Activated CD8-positive, alpha-beta T cell treated with anti-CD3 and anti-CD28 coated beads, Interleukin-2, amount 10 ng/mL, durations not matched to agents 7 days and 5 days (primary cell): ENCODE measurements around the gene TBC1D10B. TPM values are rescaled to one million over a fixed set of nuclear protein-coding genes. Genes with fewer than 3 reads are reported as not detected.
A peak's percentile ranks its signal among the peaks of the same experiment; 100 is the strongest.

ENCODE experiments used
- ATAC-seq: fragments of 150-1000 bp; cut with Tn5 transposase; one replicate; pipeline ENCODE4 v1.10.0; 2021; ENCODE audit warnings: moderate library complexity
- CTCF ChIA-PET: fragments of 350-600 bp; sonication (Branson Sonifier 250); formaldehyde crosslinking; loops from one replicate; lab custom pipeline; 2021; ENCODE audit warnings: antibody characterized with exemption; lab: Charles Lee
- POLR2A ChIA-PET: fragments of 350-600 bp; sonication (Branson Sonifier 250); formaldehyde crosslinking; loops from one replicate; lab custom pipeline; 2021; ENCODE audit warnings: antibody characterized with exemption; lab: Charles Lee
- DNase-seq: peaks from one replicate; pipeline ENCODE4 v3.0.0-alpha.2; 2020
- H3K27ac Mint-ChIP-seq: one replicate; pipeline ENCODE4 v1.8.0; 2021; ENCODE audit warnings: mild to moderate bottlenecking, mixed read lengths
- H3K27me3 Mint-ChIP-seq: one replicate; pipeline ENCODE4 v1.8.0; 2021; ENCODE audit warnings: low read depth, mixed read lengths
- H3K36me3 Mint-ChIP-seq: one replicate; pipeline ENCODE4 v1.8.0; 2021; ENCODE audit warnings: low read depth, mixed read lengths
- H3K4me1 Mint-ChIP-seq: one replicate; pipeline ENCODE4 v1.8.0; 2021; ENCODE audit warnings: low read depth, mixed read lengths
- H3K4me3 Mint-ChIP-seq: one replicate; pipeline ENCODE4 v1.8.0; 2021; ENCODE audit warnings: mild to moderate bottlenecking, mixed read lengths
- H3K9me3 Mint-ChIP-seq: one replicate; pipeline ENCODE4 v1.8.0; 2022; ENCODE audit warnings: mixed read lengths; ENCODE audit not compliant: insufficient read depth
- total RNA-seq, 2 experiments: library from RNA; stranded (reverse); gene quantifications; one replicate each; pipeline ENCODE4 v1.2.3, GENCODE V29; 2021

TBC1D10B gene
- total RNA-seq, 2 experiments from 2014 or later: 75.4 to 75.7 TPM

GRCh38 chr16:30359871-30360170, 10.5 kb downstream of the TBC1D10B start:
- no peak overlapping the region for H3K4me3 Mint-ChIP-seq
- H3K27me3 Mint-ChIP-seq: no peaks in the 10 kb centered on the region
- ATAC-seq: no peak
- POLR2A ChIA-PET: no interaction called here
- peaks cover 42% of the 10 kb centered on the region for H3K4me1 Mint-ChIP-seq
- H3K9me3 Mint-ChIP-seq: no peaks in the 10 kb centered on the region
- CTCF ChIA-PET: interaction anchor here (0.6 to 1.4 kb wide), 3 partner anchors 49 to 328 kb away, joined by 3 to 4 read pairs (median 4); no protein-coding TSS in a partner anchor
- H3K36me3 Mint-ChIP-seq: peaks cover 64% of the 10 kb centered on the region
- DNase-seq: no peak
- no peak overlapping the region for H3K27ac Mint-ChIP-seq

GRCh38 chr16:30358990-30359870, 11.1 kb downstream of the TBC1D10B start:
- no peaks in the 10 kb centered on the region for H3K27me3 Mint-ChIP-seq
- POLR2A ChIA-PET: no interaction called here

GRCh38 chr16:30358577-30358936, 11.7 kb downstream of the TBC1D10B start:
- Mint-ChIP-seq H3K9me3 (no peaks in the 10 kb centered on the region), H3K27me3 (no peaks in the 10 kb centered on the region), H3K27ac (no peak overlapping the region), H3K36me3 (peaks cover 64% of the 10 kb centered on the region), H3K4me3 (no peak overlapping the region), H3K4me1 (peaks cover 46% of the 10 kb centered on the region)
- ChIA-PET POLR2A (no interaction called here), CTCF (no interaction called here)
- DNase-seq (no peak), ATAC-seq (no peak)

More at GRCh38 chr16:30358990-30359870, 11.1 kb downstream of the TBC1D10B start:
- ATAC-seq (no peak), DNase-seq (no peak)
- H3K27ac Mint-ChIP-seq: no peak overlapping the region
- H3K9me3 Mint-ChIP-seq: no peaks in the 10 kb centered on the region
- peaks cover 63% of the 10 kb centered on the region for H3K36me3 Mint-ChIP-seq
- CTCF ChIA-PET: interaction anchor here (1.1 to 1.4 kb wide), 2 partner anchors 50 to 327 kb away, joined by 3 to 4 read pairs; no protein-coding TSS in a partner anchor
- no peak overlapping the region for H3K4me3 Mint-ChIP-seq
- peaks cover 40% of the 10 kb centered on the region for H3K4me1 Mint-ChIP-seq

DNA sequence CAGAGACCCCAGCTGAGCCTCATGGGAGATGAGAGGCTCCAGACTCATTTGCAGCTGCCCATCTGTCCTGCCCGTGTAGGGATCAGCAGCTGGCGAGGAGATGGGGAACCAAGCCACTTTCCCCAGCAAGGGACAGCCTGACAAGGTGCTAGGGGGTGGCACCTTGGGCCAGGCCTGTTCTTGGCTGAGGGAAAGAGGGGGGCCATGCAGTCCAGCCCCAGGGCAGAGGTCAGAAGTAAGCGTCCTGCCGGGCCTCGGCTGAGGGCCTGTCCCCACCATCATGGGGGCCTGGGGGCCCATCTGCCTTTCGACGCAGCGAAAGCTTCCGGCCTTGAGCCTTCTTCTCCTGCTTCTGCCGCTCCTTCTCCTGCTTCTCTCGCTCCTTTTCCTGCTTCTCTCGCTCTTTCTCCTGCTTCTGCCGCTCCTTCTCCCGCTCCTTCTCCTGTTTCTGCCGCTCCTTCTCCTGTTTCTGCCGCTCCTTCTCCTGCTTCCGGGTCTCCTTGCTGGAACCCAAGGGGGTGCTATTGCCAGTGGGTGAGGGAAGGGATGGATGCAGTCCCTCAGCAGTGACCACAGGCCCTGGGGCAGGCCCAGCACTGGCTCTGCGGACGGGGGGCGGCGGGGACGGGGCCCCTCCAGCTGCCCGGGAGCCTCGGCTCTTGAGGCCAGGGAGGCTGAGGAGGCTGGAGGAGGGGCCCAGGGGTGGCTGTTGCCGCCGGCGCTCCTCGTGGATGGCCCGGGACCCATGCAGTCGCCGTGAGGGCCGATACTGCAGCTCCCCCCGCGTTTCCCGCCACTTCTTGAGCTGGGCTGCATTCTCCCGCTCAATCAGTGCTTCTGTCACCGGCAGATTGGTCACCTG, 12.3 kb downstream of the TBC1D10B start:
- ATAC-seq (no peak), DNase-seq (no peak)
- peaks cover 61% of the 10 kb centered on the region for H3K36me3 Mint-ChIP-seq
- H3K27me3 Mint-ChIP-seq: no peaks in the 10 kb centered on the region
- peaks cover 45% of the 10 kb centered on the region for H3K4me1 Mint-ChIP-seq
- CTCF ChIA-PET: interaction anchor here (0.7 to 0.9 kb wide), 2 partner anchors 13 to 51 kb away, joined by 3 read pairs; no protein-coding TSS in a partner anchor
- no peak overlapping the region for H3K4me3 Mint-ChIP-seq
- H3K27ac Mint-ChIP-seq: no peak overlapping the region
- H3K9me3 Mint-ChIP-seq: no peaks in the 10 kb centered on the region
- POLR2A ChIA-PET: no interaction called here

GRCh38 chr16:30357085-30357714, 13.1 kb downstream of the TBC1D10B start:
- H3K9me3 Mint-ChIP-seq: no peaks in the 10 kb centered on the region
- peak overlapping the region; percentile 89 for H3K27ac Mint-ChIP-seq
- DNase-seq (no peak), ATAC-seq (no peak)
- H3K27me3 Mint-ChIP-seq: no peaks in the 10 kb centered on the region
- peaks cover 63% of the 10 kb centered on the region for H3K36me3 Mint-ChIP-seq
- ChIA-PET CTCF (interaction anchor here (0.7 to 1.2 kb wide), 4 partner anchors 9 to 51 kb away, joined by 3 to 6 read pairs (median 4); no protein-coding TSS in a partner anchor), POLR2A (interaction anchor here (0.6 to 1.2 kb wide), 3 partner anchors 14 to 174 kb away, joined by 3 read pairs; partner anchors contain the start of gene CORO1A)
- H3K4me1 Mint-ChIP-seq: peaks cover 47% of the 10 kb centered on the region
- H3K4me3 Mint-ChIP-seq: no peak overlapping the region

- H3K36me3 Mint-ChIP-seq: peaks cover 67% of the 10 kb centered on the region
- ATAC-seq (no peak), DNase-seq (no peak)
- ChIA-PET CTCF (interaction anchor here (1.1 to 3.3 kb wide), 3 partner anchors 9 to 15 kb away, joined by 4 to 14 read pairs (median 6); partner anchors contain the start of gene TBC1D10B), POLR2A (interaction anchor here (0.6 to 1.6 kb wide), 4 partner anchors 15 to 173 kb away, joined by 3 to 8 read pairs (median 3); partner anchors contain the start of genes CORO1A and SEPTIN1)
- peak overlapping the region; percentile 95 for H3K4me3 Mint-ChIP-seq
- H3K4me1 Mint-ChIP-seq: peaks cover 51% of the 10 kb centered on the region
- H3K27ac Mint-ChIP-seq: peak overlapping the region; percentile 89
- no peaks in the 10 kb centered on the region for H3K27me3 Mint-ChIP-seq
- H3K9me3 Mint-ChIP-seq: no peaks in the 10 kb centered on the region
These were observed 13.8 kb downstream of the TBC1D10B start for GRCh38 chr16:30356401-30357084.

GRCh38 chr16:30355954-30356308, 14.4 kb downstream of the TBC1D10B start:
- Mint-ChIP-seq H3K36me3 (peaks cover 69% of the 10 kb centered on the region), H3K9me3 (no peaks in the 10 kb centered on the region), H3K4me3 (peak overlapping the region; percentile 95), H3K27ac (peak overlapping the region; percentile 89), H3K4me1 (peaks cover 57% of the 10 kb centered on the region), H3K27me3 (no peaks in the 10 kb centered on the region)
- ChIA-PET POLR2A (interaction anchor here (0.7 to 2.0 kb wide), 8 partner anchors 15 to 291 kb away, joined by 3 to 8 read pairs (median 4); partner anchors contain the start of genes ALDOA, CORO1A and SEPTIN1), CTCF (interaction anchor here (1.1 to 3.3 kb wide), 2 partner anchors 10 to 15 kb away, joined by 6 to 14 read pairs; partner anchors contain the start of gene TBC1D10B)
- ATAC-seq (no peak), DNase-seq (no peak)

GRCh38 chr16:30355144-30355953, 14.9 kb downstream of the TBC1D10B start, which contains the start of gene CD2BP2:
Gene CD2BP2, minus strand, starts transcription at chr16:30355308. Its CDS starts 627 bp downstream, at chr16:30354681.
- ATAC-seq: peak; percentile 83
- Mint-ChIP-seq H3K9me3 (no peaks in the 10 kb centered on the region), H3K4me3 (peak within 1 kb of the TSS; percentile 95), H3K4me1 (peaks cover 62% of the 10 kb centered on the region), H3K27me3 (no peaks in the 10 kb centered on the region), H3K36me3 (peaks cover 70% of the 10 kb centered on the region), H3K27ac (peak within 1 kb of the TSS; percentile 89)
- ChIA-PET CTCF (interaction anchor here (1.6 to 3.3 kb wide), 3 partner anchors 10 to 55 kb away, joined by 5 to 14 read pairs (median 8); partner anchors contain the start of gene TBC1D10B), POLR2A (interaction anchor here (0.6 to 2.0 kb wide), 11 partner anchors 11 to 290 kb away, joined by 3 to 8 read pairs (median 4); partner anchors contain the start of genes ALDOA, SEPTIN1, TBC1D10B and ZNF48)
- DNase-seq: peak; percentile 88

- H3K4me3 Mint-ChIP-seq: peak overlapping the region; percentile 95
- H3K27me3 Mint-ChIP-seq: no peaks in the 10 kb centered on the region
- peak; percentile 59 for ATAC-seq
- H3K4me1 Mint-ChIP-seq: peaks cover 67% of the 10 kb centered on the region
- POLR2A ChIA-PET: interaction anchor here (0.6 to 2.0 kb wide), 9 partner anchors 11 to 289 kb away, joined by 3 to 7 read pairs (median 4); partner anchors contain the start of genes ALDOA, TBC1D10B and ZNF48
- CTCF ChIA-PET: interaction anchor here (1.4 to 3.3 kb wide), 4 partner anchors 10 to 75 kb away, joined by 3 to 14 read pairs (median 6); partner anchors contain the start of genes DCTPP1 and TBC1D10B
- peaks cover 69% of the 10 kb centered on the region for H3K36me3 Mint-ChIP-seq
- H3K27ac Mint-ChIP-seq: peak overlapping the region; percentile 89
- no peak for DNase-seq
- H3K9me3 Mint-ChIP-seq: no peaks in the 10 kb centered on the region
These were observed 15.7 kb downstream of the TBC1D10B start for GRCh38 chr16:30354423-30355143.
